ENCODE measurements around the gene RBM17. TPM values are rescaled to one million over a fixed set of nuclear protein-coding genes. Genes with fewer than 3 reads are reported as not detected.

The RBM17 gene
- total RNA-seq = 51.0 and 61.2 TPM in 2 replicates

DNA sequence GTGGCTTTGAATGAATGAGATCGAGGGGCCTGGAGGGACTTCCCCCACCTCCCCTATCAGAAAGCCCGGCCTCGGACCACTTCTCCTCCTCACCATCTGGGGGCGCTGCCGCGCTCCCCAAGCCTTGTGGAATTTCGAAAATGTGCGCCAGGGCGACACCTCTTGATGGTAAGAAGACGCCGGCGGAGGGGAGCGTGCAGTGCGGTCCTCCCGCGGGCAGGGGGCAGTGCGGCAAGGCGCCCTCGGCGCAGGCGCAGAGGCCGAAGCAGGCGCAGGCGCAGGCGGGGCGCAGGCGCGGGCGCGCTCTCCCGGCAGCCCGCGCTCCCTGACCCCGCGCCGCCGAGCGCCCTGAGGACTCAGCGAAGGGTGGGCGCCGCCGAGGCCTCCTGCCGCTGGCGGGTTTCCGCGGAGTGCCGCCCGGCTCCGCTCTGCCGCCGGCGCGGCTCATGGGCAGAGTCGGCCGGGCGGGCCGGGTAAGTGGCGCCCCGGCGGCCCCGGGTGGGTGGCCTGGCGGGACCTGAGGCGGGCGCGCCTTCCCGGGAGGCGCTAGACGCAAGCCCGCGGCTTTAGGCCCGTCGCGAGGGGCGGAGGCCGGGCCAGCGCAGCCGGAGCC lies at the start of gene RBM17:
Gene RBM17 (plus strand): TSS at position 314 of the 613 bp plus-strand sequence. CDS start 8,032 bp downstream, outside the sequence.

DNA sequence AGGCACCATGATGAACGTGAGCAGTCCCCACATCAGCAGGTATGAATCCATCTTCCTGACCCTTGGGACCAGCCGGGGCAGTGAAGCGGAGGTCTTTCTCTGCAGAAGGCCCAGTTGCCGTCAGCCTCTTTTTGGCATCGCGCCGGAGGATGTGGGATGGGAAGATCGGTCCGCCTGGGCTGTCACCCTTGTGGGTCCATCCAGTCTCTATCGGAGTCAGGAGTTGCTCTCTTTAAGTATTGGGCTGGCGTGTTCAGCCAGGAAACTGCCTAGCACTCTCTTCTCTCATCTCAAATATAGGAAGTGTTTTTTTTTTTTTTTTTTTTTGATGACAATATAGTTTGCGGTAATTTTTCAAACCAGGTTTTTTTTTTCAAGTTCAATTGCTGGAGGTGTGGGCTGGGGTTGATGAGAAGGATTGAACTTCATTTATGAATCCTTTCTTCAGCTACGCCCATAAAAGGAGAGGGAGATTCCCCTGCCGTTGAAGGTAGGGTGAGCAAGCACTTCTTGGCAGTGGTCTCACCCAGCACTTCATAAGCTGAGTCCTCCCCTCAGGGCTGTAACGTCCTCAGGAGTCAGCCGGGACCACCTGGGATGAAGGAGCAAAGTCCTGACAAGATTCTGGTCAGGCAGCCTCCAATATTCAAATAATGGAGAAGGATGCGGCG lies 26.6 kb upstream of the RBM17 start, which contains the start of gene IL2RA:
Gene IL2RA (minus strand): TSS at position 267 of the 671 bp plus-strand sequence. CDS start 216 bp downstream, at position 51.

Other genes starting within 250 kb of the RBM17 start
- gene ANKRD16, start 199.1 kb upstream of the RBM17 start, total RNA-seq = 5.8 and 8.3 TPM in 2 replicates
- 115 and 127 TPM in 2 replicates for gene FBH1, start 198.8 kb upstream of the RBM17 start, total RNA-seq
- gene IL15RA, start 111.5 kb upstream of the RBM17 start, total RNA-seq = 8.5 and 9.7 TPM in 2 replicates
- gene IL2RA, start 26.7 kb upstream of the RBM17 start, total RNA-seq = not detected in 2 replicates
- 34.6 and 61.7 TPM in 2 replicates for gene PFKFB3, start 113.9 kb downstream of the RBM17 start, total RNA-seq

Data from endothelial cell of coronary artery (primary cell).